ENCODE data around the gene UGDH. TPM values are rescaled to one million over a fixed set of nuclear protein-coding genes. Genes with fewer than 3 reads are reported as not detected.

Gene UGDH
- total and polyA plus RNA-seq, 10 of the 15 experiments (the other 5 are each of a cell fraction or from before 2014, with no cell fraction given), result 11.1 to 60.3 (median 26.8) TPM

- DNase-seq (ENCODE audit: low read depth, low spot score), result no peak
- Histone ChIP-seq H3K79me2 (ENCODE audit: control insufficient read depth, insufficient read depth, low read length) (peaks cover 27% of the 10 kb centered on the region), H3K27ac (ENCODE audit: control insufficient read depth, insufficient read depth) (no peak overlapping the region), H3K9me3 (replicated peaks; ENCODE audit: control insufficient read depth, insufficient read depth, low read length) (no peaks in the 10 kb centered on the region), H3K4me1 (ENCODE audit: control insufficient read depth, insufficient read depth, low read length) (no peaks in the 10 kb centered on the region), H3K4me2 (ENCODE audit: control insufficient read depth, insufficient read depth) (peak overlapping the region; percentile 17; the same call in 1 of the 2 replicates), H3K9ac (ENCODE audit: control insufficient read depth, insufficient read depth, low read length) (no peak overlapping the region), H3K4me3 (no peak overlapping the region), H2AFZ (ENCODE audit: control insufficient read depth, low read depth, low read length) (no peak overlapping the region), H3K27me3 (replicated peaks in 1 of 2; ENCODE audit: control insufficient read depth in 2 of 2, insufficient read depth in 2 of 2, low read length in 1 of 2) (no peaks in the 10 kb centered on the region), H3K36me3 (ENCODE audit: control insufficient read depth in 2 of 2, insufficient read depth in 2 of 2, low read length in 1 of 2) (peaks cover 0 to 8% of the 10 kb centered on the region in 2 experiments; a peak in 2 of 4 replicates), H4K20me1 (ENCODE audit: control insufficient read depth, insufficient read depth) (no peaks in the 10 kb centered on the region)
- ATAC-seq, result no peak
- SMC1A ChIA-PET (ENCODE audit: uncharacterized antibody, unreplicated experiment), result interaction anchor here (1.2 kb wide), 1 partner anchor 77 kb away, joined by 3 read pairs; no protein-coding TSS in a partner anchor
- RAD21 ChIA-PET (ENCODE audit: unreplicated experiment), result no interaction called here
- no peak for FAIRE-seq
- POLR2A ChIA-PET, result no interaction called here
- CTCF ChIA-PET, result interaction anchor here (0.6 kb wide), 1 partner anchor 212 kb away, joined by 3 read pairs; no protein-coding TSS in a partner anchor
- TF ChIP-seq ASH2L (IDR thresholded peaks at IDR 0.05; ENCODE audit: borderline replicate concordance, low read depth) (no peak), DPF2 (IDR thresholded peaks at IDR 0.05) (no peak), ZSCAN29 (IDR thresholded peaks at IDR 0.05) (no peak), IRF5 (IDR thresholded peaks at IDR 0.05; ENCODE audit: borderline replicate concordance) (no peak), NRF1 (conservative IDR thresholded peaks at IDR 0.05; ENCODE audit: low read depth, low read length) (no peak), GABPA (IDR thresholded peaks at IDR 0.05; ENCODE audit: low read depth) (no peak), MEF2A (IDR thresholded peaks at IDR 0.05; ENCODE audit: insufficient read depth, low read depth, low read length) (no peak), BACH1 (IDR thresholded peaks at IDR 0.05; ENCODE audit: borderline replicate concordance) (no peak), ATF2 (IDR thresholded peaks at IDR 0.05; ENCODE audit: low read length) (no peak), ZNF622 (IDR thresholded peaks at IDR 0.05) (no peak)
- TF ChIP-seq, protein P1, sequence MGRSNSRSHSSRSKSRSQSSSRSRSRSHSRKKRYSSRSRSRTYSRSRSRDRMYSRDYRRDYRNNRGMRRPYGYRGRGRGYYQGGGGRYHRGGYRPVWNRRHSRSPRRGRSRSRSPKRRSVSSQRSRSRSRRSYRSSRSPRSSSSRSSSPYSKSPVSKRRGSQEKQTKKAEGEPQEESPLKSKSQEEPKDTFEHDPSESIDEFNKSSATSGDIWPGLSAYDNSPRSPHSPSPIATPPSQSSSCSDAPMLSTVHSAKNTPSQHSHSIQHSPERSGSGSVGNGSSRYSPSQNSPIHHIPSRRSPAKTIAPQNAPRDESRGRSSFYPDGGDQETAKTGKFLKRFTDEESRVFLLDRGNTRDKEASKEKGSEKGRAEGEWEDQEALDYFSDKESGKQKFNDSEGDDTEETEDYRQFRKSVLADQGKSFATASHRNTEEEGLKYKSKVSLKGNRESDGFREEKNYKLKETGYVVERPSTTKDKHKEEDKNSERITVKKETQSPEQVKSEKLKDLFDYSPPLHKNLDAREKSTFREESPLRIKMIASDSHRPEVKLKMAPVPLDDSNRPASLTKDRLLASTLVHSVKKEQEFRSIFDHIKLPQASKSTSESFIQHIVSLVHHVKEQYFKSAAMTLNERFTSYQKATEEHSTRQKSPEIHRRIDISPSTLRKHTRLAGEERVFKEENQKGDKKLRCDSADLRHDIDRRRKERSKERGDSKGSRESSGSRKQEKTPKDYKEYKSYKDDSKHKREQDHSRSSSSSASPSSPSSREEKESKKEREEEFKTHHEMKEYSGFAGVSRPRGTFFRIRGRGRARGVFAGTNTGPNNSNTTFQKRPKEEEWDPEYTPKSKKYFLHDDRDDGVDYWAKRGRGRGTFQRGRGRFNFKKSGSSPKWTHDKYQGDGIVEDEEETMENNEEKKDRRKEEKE (IDR thresholded peaks at IDR 0.05), result no peak
- TF ChIP-seq, protein P2, sequence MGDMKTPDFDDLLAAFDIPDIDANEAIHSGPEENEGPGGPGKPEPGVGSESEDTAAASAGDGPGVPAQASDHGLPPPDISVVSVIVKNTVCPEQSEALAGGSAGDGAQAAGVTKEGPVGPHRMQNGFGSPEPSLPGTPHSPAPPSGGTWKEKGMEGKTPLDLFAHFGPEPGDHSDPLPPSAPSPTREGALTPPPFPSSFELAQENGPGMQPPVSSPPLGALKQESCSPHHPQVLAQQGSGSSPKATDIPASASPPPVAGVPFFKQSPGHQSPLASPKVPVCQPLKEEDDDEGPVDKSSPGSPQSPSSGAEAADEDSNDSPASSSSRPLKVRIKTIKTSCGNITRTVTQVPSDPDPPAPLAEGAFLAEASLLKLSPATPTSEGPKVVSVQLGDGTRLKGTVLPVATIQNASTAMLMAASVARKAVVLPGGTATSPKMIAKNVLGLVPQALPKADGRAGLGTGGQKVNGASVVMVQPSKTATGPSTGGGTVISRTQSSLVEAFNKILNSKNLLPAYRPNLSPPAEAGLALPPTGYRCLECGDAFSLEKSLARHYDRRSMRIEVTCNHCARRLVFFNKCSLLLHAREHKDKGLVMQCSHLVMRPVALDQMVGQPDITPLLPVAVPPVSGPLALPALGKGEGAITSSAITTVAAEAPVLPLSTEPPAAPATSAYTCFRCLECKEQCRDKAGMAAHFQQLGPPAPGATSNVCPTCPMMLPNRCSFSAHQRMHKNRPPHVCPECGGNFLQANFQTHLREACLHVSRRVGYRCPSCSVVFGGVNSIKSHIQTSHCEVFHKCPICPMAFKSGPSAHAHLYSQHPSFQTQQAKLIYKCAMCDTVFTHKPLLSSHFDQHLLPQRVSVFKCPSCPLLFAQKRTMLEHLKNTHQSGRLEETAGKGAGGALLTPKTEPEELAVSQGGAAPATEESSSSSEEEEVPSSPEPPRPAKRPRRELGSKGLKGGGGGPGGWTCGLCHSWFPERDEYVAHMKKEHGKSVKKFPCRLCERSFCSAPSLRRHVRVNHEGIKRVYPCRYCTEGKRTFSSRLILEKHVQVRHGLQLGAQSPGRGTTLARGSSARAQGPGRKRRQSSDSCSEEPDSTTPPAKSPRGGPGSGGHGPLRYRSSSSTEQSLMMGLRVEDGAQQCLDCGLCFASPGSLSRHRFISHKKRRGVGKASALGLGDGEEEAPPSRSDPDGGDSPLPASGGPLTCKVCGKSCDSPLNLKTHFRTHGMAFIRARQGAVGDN (IDR thresholded peaks at IDR 0.05), result no peak
- in situ Hi-C loops (cut with MboI) (no loop called here), intact Hi-C loops (cut with micrococcal nuclease; ENCODE audit: unreplicated experiment) (no loop called here)
- no TSS peak for BruUV-seq (replicated peaks)
- over 99% methylated on average over 5 of the region's 5 CpGs for WGBS (ENCODE audit: insufficient coverage, insufficient replicate concordance, low lambda C conversion rate, missing lambda C conversion rate)
Observed at GRCh38 chr4:39521253-39521919, 5.9 kb downstream of the UGDH start.

All from GM12878 (cell line).